ENCODE measurements around the gene PTPRN2.

The PTPRN2 gene

DNA sequence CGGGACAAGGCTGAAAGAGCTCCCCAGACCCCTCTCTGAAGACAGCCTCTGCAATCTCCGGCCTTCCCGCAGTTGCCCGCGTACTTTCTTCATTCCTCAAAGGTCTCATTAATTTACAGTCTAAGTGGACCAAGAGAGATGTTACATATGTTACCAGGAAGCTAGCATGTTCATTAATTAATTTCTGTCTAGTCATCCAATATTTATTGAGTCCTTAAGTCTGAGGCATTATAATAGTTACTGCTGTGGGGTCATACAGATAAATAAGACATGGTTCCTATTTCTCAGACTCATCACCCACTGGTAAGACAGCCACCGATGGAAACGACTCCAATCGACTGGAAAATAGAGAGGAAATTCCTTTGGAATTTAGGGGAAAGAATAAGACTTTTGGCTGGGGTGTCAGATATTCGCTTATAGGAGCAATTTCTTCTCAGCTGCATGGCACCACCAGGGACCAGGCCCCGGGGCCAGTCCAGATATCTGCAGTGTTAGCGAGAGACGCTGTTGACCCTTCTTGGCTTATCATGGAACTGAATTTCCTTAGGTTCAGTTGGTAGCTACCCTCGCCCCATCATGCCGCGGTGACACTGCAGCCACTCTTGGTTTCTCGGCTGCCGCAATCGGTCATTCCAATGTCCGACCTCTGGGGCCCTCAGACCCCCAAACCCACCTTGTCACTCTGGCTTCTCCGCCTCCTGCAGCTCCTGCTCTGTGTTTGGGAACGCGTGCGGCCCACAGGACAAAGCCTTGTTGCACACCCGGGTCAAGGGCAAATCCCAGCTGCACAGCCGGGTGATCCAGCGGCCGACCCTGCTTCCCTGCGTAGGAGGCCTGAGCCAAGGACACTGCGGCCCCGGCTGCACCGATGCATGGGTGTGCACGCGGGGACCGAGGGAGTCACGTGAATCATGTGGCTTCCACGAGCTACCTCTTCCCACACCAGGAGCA is 867.6 kb downstream of the PTPRN2 start:
- DNase-seq (ENCODE audit: low read depth in 2 of 2) = no peak

DNA sequence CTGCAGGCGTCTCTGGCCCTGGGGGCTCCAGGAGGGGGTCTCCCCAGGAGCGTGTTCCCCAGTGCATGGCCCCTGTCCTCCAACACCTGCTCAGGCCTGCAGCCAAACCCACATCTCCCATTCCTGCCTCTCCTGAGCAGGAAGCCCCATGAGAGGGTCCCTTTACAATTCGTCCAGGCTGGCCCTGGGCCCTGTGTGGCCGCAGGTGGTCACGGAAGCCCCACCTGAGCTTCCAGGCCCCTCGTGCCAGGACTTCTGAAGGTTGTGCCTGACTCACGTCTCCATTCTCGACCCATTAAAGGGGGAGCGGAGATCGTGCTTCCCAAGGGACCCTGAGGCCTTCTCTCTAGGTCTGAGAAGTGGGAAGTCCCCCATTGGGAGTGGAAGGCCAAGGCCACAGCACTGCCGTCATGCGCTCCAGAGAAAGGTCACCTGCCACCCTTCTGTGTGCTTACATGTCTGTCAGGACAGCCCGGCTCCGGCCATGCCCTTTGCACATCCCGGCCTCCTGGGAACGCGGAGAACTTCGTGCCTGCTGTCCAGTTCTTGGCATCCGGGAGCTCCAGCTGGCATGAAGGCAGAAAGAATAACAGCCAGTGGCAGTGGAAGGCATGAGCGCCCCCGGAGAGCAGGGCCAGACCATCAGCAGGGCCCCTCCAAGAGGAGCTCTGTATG is 868.5 kb downstream of the PTPRN2 start:
- DNase-seq (ENCODE audit: low read depth in 2 of 2) = no peak

DNA sequence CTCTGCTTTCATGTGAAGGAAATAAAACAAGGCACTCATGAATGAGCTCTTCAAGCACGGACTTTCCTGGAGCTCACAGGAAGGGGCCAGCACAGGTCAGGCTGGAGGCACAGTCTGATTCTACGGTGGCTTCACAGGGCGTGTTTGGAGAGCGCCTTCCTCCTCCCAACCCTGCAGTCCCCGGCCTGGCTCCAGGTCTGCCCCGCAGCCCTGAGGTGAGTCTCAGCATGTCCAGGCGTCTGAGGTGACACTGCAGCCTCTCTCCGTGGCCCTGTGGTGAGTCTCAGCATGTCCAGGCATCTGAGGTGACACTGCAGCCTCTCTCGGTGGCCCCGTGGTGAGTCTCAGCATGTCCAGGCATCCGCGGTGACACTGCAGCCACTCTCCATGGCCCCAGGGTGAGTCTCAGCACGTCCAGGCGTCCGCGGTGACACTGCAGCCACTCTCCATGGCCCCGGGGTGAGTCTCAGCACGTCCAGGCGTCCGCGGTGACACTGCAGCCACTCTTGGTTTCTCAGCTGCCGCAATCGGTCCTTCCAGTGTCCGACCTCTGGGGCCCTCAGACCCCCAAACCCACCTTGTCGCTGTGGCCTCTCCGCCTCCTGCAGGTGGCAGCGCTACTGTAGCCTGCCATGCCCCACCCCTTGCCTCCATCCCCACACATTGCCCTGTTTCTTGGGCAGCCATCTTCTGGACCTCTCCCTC is 869.2 kb downstream of the PTPRN2 start:
- DNase-seq (ENCODE audit: low read depth in 2 of 2) = no peak

DNA sequence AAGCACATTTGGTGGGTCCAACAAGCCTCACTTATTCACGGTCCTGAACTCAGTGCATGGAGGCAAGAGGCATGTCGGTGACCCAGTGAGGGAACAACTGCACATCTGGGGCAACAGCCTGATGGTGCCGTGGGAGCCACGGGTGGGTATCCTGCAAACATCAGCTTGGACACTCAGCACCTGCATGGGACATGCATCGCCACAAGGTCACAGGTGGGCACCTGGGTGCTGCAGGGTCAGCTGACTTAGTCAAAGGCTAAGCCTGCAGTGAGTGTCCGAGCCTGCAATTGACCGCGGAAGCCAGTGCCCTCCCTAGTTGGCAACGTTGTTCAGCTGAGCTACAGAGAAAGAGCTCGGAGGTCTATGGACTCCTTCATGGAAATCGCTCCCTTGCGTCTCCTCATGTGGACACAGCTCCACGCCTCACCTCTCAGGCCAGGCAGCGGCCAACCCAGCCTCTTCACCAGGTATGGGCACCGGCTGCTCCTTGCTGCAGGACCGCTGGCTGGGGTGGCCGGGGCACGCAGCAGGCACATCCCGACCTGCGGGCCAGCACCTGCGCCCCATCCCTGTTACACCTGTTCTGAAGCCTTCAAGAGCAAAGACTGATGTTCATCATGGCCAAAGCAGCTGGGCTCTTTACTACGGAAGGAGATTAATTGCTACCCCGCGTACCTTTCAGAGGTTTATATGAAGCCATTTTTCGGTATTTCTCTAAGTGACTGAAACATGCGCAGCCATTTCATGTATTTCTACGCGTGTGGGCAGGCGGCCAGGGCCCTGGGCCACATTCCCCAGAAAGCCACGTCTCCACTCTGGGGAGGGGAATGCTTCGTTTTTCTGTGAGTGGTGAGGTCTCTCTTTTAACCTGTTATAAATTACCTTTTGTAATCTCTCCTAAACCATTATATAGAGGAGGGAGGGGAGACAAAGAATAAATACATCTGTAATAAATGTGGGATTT is 870.1 kb downstream of the PTPRN2 start:
- no peak for DNase-seq (ENCODE audit: low read depth in 2 of 2)

DNA sequence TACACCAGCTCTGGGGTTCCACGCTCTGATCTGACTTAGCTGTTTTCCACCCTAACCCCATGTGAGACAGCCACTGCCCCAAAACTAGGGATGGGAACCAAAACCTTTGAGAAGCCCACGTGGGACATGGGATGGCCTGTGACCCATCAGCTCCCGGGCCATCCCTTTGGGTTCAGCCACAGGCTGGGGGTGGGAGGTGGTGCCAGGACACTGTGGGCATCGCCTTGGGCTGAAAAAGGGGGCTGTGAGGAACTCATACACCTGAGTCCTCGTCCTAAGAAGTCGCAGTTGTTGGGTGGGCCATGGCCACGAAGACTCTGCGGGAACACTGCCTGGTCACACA is 871.7 kb downstream of the PTPRN2 start:
- DNase-seq (ENCODE audit: low read depth in 2 of 2) = no peak

DNA sequence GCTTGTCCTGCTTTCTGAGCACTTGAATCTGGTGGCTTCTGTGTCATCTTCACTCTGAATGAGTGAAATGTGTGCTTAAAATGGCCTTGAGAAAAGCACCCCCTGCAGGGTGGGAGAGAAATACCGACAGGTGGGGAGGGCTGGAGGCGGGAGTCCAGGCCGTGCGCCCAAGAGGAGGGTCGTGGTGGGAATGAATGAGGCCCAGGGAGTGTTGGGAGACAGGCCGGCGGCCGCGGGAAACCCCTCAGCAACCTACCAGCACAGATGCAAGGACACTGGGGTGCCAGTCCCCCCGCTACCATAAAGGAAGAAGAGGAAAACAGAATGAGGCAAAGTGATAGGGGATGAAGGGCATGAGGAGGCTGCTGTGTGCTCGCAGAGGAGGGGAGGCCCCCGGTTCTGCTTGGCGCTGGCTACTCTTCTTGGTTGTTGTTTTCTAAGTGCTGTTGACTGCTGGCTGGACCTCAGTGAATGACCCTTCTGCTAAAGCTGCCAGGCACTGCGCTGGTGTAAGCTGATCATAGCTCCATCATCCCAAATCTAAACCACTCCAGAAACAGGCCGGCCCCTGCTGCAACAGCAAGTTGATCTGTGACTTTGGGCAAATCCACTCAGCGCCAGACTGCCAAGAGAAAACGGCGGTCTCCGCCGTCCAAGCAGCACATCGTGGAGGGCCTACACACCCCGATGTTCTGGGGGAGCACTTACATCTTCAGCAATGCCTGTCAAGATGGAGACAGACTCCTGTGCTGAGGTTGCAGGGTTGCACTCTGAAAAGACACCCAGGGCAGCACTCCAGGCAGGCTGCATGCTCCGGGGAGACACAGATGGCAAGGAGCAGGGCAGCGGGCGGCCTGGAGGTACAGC is 872.3 kb downstream of the PTPRN2 start:
- no peak for DNase-seq (ENCODE audit: low read depth in 2 of 2)

DNA sequence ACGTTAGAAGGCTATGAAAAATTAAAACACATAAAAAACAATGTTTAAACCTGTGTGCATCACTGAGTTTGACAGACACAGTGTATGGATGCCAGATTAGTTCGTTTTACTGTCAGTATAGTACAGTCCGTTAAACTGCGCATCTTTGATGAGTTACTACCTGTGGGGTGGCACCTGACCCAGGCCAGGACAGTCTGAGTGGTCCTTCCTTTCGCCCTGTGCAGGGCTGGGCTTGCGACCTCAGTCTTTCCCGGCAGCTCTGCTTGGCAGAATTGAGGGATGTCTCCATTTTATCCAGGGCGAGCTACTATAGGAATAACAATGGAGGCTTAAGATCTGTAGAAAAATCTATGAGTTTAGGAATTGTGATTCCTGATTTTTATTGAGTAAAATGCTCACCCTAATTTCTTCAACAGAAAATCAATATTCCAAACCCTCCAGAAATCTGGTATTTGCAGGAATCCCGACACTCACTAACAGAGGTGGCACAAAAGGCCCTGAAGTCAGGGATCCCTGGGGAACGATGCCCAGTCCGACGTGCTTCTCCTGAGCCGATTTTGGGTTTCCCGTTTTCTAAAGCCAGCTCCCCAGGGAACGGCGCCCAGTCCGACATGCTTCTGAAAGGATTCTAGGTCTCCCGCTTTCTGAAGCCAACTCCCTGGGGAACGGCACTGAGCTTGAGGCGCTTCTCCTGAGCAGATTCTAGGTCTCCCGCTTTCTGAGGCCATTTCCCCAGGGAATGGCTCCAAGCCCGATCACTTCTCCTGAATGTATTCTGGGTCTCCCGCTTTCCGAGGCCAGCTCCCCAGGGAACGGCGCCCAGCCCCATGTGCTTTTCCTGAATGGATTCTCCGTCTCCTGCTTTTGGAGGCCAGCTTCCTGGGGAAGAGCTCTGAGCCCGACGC is 873.2 kb downstream of the PTPRN2 start:
- DNase-seq (ENCODE audit: low read depth in 2 of 2) = no peak

DNA sequence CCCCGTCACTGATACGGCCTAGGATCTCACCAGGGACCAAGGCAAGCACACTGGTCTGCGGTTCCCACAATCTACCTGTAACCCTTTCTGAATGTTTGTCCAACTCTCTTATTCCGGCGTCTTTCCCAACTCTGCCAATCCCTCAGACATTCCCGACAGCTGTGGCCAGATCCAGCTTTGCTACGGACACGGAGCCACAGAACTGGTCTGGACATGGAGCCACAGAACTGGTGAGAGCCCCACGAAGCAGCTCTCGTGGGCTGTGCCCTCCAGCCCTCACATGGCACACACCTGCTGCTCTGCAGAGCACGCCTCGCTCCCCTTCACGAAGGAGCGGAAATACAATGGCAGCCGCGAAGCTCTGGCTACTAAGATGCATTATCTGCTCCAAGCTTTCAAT is 874.0 kb downstream of the PTPRN2 start:
- no peak for DNase-seq (ENCODE audit: low read depth in 2 of 2)

DNA sequence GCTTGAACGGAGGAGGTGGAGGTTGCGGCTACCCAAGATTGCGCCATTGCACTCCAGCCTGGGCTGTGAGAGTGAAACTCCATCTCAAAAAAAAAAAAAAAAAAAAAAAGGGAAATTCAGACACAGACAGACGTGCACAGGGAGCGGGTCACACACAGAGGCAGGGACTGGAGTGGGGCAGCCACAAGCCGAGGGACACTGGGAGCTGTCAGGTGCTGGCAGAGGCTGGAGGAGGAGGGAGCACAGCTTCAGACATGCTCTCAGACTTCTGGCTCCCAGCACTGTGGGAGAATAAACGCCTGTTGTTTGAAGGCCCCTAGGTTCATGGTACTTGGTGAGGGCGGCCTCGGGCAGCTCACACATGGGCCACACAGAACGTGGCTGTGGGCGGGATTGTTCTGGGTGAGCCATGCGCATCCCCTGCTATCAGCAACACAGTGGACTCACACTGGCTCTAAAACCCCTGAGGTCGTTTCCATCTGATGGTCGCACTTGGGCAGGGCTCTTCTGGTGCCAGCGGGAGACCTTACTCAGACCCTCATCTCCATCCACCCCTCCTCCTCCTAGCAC is 874.9 kb downstream of the PTPRN2 start:
- DNase-seq (ENCODE audit: low read depth in 2 of 2) = no peak

DNA sequence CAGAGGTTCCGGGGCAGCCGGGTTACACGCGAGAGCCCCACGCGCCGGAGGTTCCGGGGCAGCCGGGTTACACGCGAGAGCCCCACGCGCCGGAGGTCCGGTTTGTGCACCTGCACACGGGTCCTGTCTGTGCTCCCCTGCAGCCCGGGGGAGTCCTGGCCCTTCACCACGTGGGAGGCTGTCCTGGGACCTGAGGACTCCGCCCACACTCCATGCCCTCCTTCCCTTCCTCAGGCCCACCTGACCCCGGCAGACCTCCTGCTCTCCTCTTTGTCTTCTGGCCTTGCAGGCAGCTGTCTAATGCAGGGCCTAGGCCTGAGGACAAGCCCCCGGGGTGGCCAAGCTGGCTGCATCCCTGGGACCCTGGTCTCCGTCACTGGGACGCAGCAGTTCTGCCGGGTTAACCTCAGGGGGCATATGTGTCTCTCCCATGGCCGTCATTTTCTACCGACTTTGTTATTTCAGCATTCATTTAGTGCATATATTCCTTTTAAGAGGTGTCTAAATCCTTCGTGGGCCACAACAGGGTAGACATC is 876.2 kb downstream of the PTPRN2 start:
- no peak for DNase-seq (ENCODE audit: low read depth in 2 of 2)

DNA sequence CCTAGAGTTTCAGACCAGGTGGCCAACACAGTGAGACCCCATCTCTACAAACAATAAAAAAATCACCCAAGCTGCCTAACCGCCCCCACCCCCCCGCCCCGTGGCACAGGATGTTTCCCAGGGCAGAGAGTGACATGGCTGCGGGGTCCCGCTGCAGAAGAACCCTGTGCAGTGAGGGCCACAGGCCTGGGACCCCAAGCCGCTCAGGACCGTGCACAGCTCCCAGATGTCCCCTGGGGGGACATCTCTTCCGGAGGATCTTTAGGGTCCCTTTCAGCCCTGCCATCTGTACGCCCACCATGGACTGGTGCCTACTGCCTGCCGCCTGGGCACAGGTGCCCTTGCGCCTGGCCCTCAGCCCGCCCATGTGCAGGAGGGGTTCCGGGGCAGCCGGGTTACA is 877.2 kb downstream of the PTPRN2 start:
- DNase-seq (ENCODE audit: low read depth in 2 of 2) = no peak

DNA sequence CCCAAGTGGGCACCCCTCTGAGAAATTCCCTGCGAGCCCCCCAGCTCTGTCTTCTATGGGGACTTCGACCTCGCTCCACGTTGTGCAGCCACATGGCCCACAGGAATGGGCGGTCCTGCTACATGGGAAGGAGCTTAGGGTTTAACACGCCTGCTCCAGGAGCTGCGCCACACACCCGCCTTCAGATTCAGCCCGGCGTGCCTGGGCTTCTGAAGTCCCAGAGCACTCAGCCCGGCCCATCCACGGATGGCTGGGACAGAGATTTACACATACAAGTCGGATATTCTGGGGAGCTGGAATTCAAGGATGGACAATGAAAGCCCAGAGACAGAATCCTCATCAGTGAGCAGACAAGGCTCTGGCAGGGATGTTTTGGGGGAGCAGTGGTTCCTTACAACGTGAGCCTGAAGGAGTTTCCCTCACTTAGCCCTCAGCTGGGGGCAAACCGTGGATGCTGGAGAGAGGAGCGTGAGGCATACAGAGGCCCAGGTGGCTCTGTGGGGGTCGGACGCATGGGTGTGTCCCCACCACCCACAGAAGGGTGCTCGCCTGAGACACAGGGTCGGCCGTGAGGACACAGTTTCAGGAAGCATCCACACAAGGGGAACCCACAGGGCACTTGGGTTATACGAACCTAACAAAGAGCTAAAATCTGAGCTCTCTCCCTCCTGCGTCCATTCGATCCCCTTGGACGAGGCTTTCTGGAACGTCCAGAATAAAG is 877.9 kb downstream of the PTPRN2 start:
- no peak for DNase-seq (ENCODE audit: low read depth in 2 of 2)

DNA sequence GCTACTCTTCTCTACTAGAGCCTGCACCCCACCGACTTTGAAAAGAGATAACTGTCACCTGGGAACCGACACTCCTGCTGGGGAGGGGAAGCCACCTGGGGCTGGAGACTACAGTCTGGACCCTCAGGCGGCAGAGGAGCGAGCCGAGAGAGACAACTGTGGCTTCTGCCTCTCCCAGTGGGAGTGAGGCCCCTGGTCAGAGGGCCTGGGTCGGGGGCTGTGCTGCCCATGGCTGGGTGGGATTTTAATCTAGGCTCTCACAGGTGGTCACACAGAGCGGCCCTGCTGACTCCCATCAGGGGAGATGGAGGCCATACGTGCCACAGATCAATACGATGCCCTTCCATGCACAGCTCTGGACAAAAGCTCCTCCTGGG is 878.7 kb downstream of the PTPRN2 start:
- no peak for DNase-seq (ENCODE audit: low read depth in 2 of 2)

DNA sequence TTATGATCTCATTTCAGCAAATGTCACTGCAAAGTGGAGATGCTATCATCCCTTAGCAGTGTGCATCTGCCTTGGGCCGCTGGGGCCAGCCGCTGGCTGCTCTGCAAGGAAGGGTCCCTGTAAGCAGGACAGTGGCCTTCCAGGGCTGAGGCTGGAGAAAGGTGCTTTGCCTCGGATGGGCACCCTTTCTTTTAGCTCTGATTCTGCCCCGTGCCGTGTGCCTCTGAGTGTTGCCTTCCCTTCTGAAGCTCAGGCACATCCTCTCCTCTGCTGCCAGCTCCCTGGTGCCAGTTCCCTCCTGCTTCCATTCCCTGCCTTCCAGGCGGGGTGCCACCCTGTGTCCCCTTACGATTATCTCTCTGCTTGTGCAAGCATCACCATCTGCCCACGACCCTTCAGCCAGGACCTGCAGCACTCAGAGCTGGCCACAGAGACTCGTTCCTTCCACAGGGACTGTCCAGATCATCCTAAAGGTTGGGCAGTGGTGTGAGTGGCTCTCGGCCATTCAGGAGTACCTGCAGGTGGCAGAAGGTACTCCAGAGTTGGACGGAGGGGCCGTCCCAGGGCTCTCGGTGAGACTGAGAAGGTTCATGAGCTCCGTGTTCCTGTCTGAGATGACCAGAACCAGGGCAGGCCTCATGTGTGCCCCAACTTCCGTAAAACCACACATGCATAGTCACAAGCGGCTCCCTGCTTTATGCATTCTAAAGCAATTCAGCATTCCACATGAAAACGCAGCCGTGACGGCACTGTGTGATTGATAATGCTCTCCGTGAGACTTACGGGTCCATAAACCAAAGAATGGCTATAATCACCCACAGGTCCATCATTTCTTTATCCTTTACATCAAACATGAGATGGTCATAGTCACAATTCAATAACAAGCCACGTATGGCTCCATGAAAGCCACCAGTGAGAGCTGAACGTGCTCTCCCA is 879.4 kb downstream of the PTPRN2 start:
- DNase-seq (ENCODE audit: low read depth in 2 of 2) = no peak

DNA sequence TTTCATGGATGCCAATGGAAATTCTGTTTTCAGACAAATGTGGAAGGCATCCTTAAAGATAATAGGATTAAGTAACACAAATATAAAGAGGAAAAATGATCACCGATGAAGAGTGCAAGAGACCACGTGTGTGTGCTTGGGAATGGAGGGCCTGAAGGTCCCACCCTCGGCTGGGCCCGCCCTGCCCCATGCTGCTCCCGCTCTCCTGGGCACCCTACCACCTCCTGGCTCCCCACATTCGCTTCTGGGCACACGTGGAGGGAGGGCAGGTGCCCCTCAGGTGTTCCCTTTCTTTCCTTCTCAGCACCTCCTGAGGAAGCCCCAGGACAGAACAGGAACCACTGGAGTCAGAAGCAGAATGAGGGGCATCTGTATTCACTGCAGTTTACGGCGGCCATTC is 883.3 kb downstream of the PTPRN2 start:
- DNase-seq (ENCODE audit: low read depth in 2 of 2) = no peak

DNA sequence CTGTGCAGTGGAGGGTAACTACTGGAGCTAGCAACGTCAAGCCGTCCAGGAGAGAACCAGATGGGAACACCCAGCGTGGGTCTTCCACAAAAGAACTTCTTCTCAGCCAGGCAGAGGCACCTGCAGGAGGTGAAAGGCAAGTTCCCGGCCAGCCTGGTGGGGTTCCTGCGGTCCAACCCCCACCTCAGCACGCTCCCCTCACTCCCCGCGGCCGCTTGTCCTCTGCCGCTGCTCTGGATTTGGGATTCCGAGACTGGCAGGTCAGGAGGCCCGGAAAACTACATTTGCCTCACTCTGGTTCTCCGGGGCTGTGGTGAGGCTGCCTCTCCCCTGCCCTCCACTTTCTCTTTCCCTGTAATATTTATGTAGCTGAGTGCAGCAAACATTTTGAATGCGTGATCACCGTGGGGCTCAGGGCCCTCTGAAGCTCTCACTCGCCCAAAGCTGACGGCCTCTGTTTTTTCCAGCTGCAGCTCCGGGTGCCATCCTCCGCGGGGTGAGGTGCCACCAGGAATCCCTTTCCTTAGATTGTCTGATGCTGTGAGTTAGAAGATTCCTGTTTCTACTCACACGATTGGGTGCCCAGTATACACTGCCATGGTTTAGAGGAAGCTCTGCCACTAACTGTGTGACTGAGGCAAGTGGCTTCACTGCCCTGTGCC is 884.0 kb downstream of the PTPRN2 start:
- DNase-seq (ENCODE audit: low read depth in 2 of 2) = no peak

DNA sequence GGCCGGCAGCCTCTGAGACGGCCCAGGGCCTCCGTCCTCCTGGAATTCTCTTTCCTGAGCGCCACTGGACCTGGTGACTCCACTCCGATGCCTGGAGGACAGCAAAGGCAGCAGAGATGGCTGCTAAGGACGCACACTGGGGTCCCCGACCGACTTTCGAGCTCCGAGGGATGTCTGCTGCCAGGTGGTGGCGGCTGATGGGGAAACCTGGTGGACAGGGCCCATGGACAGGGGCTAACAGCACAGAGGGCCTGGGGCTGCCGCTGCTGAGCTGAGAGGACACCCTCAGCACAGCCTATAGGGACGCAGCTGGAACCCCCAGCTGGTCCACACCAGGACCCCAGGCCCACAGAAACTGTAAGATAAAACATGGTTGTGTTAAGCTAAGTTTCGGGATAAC is 884.5 kb downstream of the PTPRN2 start:
- no peak for DNase-seq (ENCODE audit: low read depth in 2 of 2)
